Right renal cortex interstitium (tissue), 3 donors: Measurements from ENCODE around the gene JAZF1. TPM values are rescaled to one million over a fixed set of nuclear protein-coding genes. Genes with fewer than 3 reads are reported as not detected.
"Not testable (repeated sequence)": the region's sequence is repeated elsewhere in the genome, so short reads cannot be mapped to it uniquely, and the experiment has no call there.

Source experiments
- DNase-seq, 3 donors: peaks; one replicate each; pipeline ENCODE4 v3.0.0-alpha.2; 2013; ENCODE audit warnings: low read depth in 3 of 3, low spot score in 2 of 3
- polyA plus RNA-seq, 3 donors: library from polyadenylated mRNA; unstranded; fragments of 120-200 nt; gene quantifications; one replicate each; pipeline ENCODE4 v1.2.1, GENCODE V29; 2013; ENCODE audit not compliant: insufficient read length in 3 of 3

JAZF1 gene
- polyA plus RNA-seq, 3 donors = 12.2 to 16.1 (median 14.1) TPM

- no peak for DNase-seq
Measured at GRCh38 chr7:27925573-27926201, 254.9 kb downstream of the JAZF1 start.

- no peak for DNase-seq
Measured at GRCh38 chr7:27923642-27923980, 257.0 kb downstream of the JAZF1 start.

GRCh38 chr7:27922907-27923641, 257.5 kb downstream of the JAZF1 start:
- DNase-seq = no peak

- DNase-seq = not testable (repeated sequence)
Measured at GRCh38 chr7:27922389-27922788, 258.2 kb downstream of the JAZF1 start.

- peak; percentile 56 to 70 (median 69) for DNase-seq
Measured at GRCh38 chr7:27921081-27921836, 259.3 kb downstream of the JAZF1 start.

GRCh38 chr7:27920281-27920946, 260.2 kb downstream of the JAZF1 start:
- DNase-seq = no peak

GRCh38 chr7:27918503-27918902, 262.1 kb downstream of the JAZF1 start:
- no peak for DNase-seq

- DNase-seq = no peak
Measured at GRCh38 chr7:27917774-27918314, 262.8 kb downstream of the JAZF1 start.

- DNase-seq = no peak
Measured at GRCh38 chr7:27917119-27917518, 263.5 kb downstream of the JAZF1 start.

- DNase-seq = no peak
Measured at GRCh38 chr7:27916372-27916771, 264.2 kb downstream of the JAZF1 start.

- no peak for DNase-seq
Measured at GRCh38 chr7:27914409-27914808, 266.2 kb downstream of the JAZF1 start.

- no peak for DNase-seq
Measured at GRCh38 chr7:27912751-27913150, 267.8 kb downstream of the JAZF1 start.

- DNase-seq = no peak
Measured at GRCh38 chr7:27911920-27912319, 268.7 kb downstream of the JAZF1 start.

- DNase-seq = no peak
Measured at GRCh38 chr7:27910326-27910725, 270.3 kb downstream of the JAZF1 start.

- no peak for DNase-seq
Measured at GRCh38 chr7:27908534-27909165, 271.9 kb downstream of the JAZF1 start.

- no peak for DNase-seq
Measured at GRCh38 chr7:27906385-27907091, 274.1 kb downstream of the JAZF1 start.

GRCh38 chr7:27905951-27906350, 274.6 kb downstream of the JAZF1 start:
- no peak for DNase-seq

GRCh38 chr7:27901028-27901760, 279.4 kb downstream of the JAZF1 start:
- no peak for DNase-seq

- DNase-seq = no peak
Measured at GRCh38 chr7:27900006-27900405, 280.6 kb downstream of the JAZF1 start.
